ENCODE results near the gene NREP. TPM values are rescaled to one million over a fixed set of nuclear protein-coding genes. Genes with fewer than 3 reads are reported as not detected.
A peak's percentile ranks its signal among the peaks of the same experiment; 100 is the strongest.

The NREP gene
- total and polyA plus RNA-seq, 2 donors (not counting 1 experiment from before 2014, with no cell fraction given): 56.8 to 364 TPM

GRCh38 chr5:111781200-111781599, 24.2 kb upstream of the NREP start:
- H3K9ac ChIP-seq (ENCODE audit: insufficient read depth, low read length): no peak overlapping the region
- DNase-seq (ENCODE audit: low read depth in 2 of 2): peak; percentile 80 to 81
- H3K27ac ChIP-seq (ENCODE audit: insufficient read depth, low read length): no peak overlapping the region
- no peaks in the 10 kb centered on the region for H3K36me3 ChIP-seq (ENCODE audit: control insufficient read depth, insufficient read depth, low read length)
- H3K27me3 ChIP-seq (ENCODE audit: control insufficient read depth, insufficient read depth, low read length): no peaks in the 10 kb centered on the region
- H4K20me1 ChIP-seq (ENCODE audit: control insufficient read depth, extremely low read depth, insufficient read depth, low read length): no peaks in the 10 kb centered on the region
- H3K4me2 ChIP-seq (ENCODE audit: extremely low read depth, insufficient read depth, low read length): no peak overlapping the region
- no peak for TF ChIP-seq CTCF (conservative IDR thresholded peaks at IDR 0.05 in 1 of 2, IDR thresholded peaks at IDR 0.05 in 1 of 2; ENCODE audit: low read depth in 1 of 2, low read length in 2 of 2)
- TF ChIP-seq EZH2 (IDR thresholded peaks at IDR 0.05; ENCODE audit: low read length, missing control alignments): no peak
- H3K4me3 ChIP-seq (replicated peaks in 1 of 4; ENCODE audit: control extremely low read depth in 1 of 4, insufficient read depth in 1 of 4, low read depth in 3 of 4, low read length in 4 of 4): no peak overlapping the region
- H3K9me3 ChIP-seq (ENCODE audit: control insufficient read depth, insufficient read depth, low read depth, low read length): no peaks in the 10 kb centered on the region
- H3K79me2 ChIP-seq (ENCODE audit: control insufficient read depth, insufficient read depth, low read length): no peaks in the 10 kb centered on the region
- peak overlapping the region; percentile 24 for H2AFZ ChIP-seq (ENCODE audit: low read length)
- no peaks in the 10 kb centered on the region for H3K4me1 ChIP-seq (ENCODE audit: control insufficient read depth, extremely low read depth, insufficient read depth, low read length)

- TF ChIP-seq EZH2 (IDR thresholded peaks at IDR 0.05; ENCODE audit: low read length, missing control alignments): no peak
- TF ChIP-seq CTCF (conservative IDR thresholded peaks at IDR 0.05 in 1 of 2, IDR thresholded peaks at IDR 0.05 in 1 of 2; ENCODE audit: low read depth in 1 of 2, low read length in 2 of 2): no peak
- Histone ChIP-seq H2AFZ (ENCODE audit: low read length) (no peak overlapping the region), H3K9ac (ENCODE audit: insufficient read depth, low read length) (no peak overlapping the region), H4K20me1 (ENCODE audit: control insufficient read depth, extremely low read depth, insufficient read depth, low read length) (no peaks in the 10 kb centered on the region), H3K27me3 (ENCODE audit: control insufficient read depth, insufficient read depth, low read length) (no peaks in the 10 kb centered on the region), H3K79me2 (ENCODE audit: control insufficient read depth, insufficient read depth, low read length) (no peaks in the 10 kb centered on the region), H3K27ac (ENCODE audit: insufficient read depth, low read length) (no peak overlapping the region), H3K9me3 (ENCODE audit: control insufficient read depth, insufficient read depth, low read depth, low read length) (no peaks in the 10 kb centered on the region), H3K36me3 (ENCODE audit: control insufficient read depth, insufficient read depth, low read length) (no peaks in the 10 kb centered on the region), H3K4me2 (ENCODE audit: extremely low read depth, insufficient read depth, low read length) (no peak overlapping the region), H3K4me3 (replicated peaks in 1 of 4; ENCODE audit: control extremely low read depth in 1 of 4, insufficient read depth in 1 of 4, low read depth in 3 of 4, low read length in 4 of 4) (no peak overlapping the region), H3K4me1 (ENCODE audit: control insufficient read depth, extremely low read depth, insufficient read depth, low read length) (no peaks in the 10 kb centered on the region)
- DNase-seq (ENCODE audit: low read depth in 2 of 2): peak; percentile 33 to 68
These were observed 22.9 kb upstream of the NREP start for GRCh38 chr5:111779922-111780292.

- no peaks in the 10 kb centered on the region for H3K9me3 ChIP-seq (ENCODE audit: control insufficient read depth, insufficient read depth, low read depth, low read length)
- H3K79me2 ChIP-seq (ENCODE audit: control insufficient read depth, insufficient read depth, low read length): no peaks in the 10 kb centered on the region
- TF ChIP-seq EZH2 (IDR thresholded peaks at IDR 0.05; ENCODE audit: low read length, missing control alignments): no peak
- no peak for TF ChIP-seq CTCF (conservative IDR thresholded peaks at IDR 0.05 in 1 of 2, IDR thresholded peaks at IDR 0.05 in 1 of 2; ENCODE audit: low read depth in 1 of 2, low read length in 2 of 2)
- H3K4me1 ChIP-seq (ENCODE audit: control insufficient read depth, extremely low read depth, insufficient read depth, low read length): no peaks in the 10 kb centered on the region
- no peak overlapping the region for H3K4me3 ChIP-seq (replicated peaks in 1 of 4; ENCODE audit: control extremely low read depth in 1 of 4, insufficient read depth in 1 of 4, low read depth in 3 of 4, low read length in 4 of 4)
- no peak overlapping the region for H2AFZ ChIP-seq (ENCODE audit: low read length)
- H3K27me3 ChIP-seq (ENCODE audit: control insufficient read depth, insufficient read depth, low read length): no peaks in the 10 kb centered on the region
- no peak overlapping the region for H3K9ac ChIP-seq (ENCODE audit: insufficient read depth, low read length)
- no peak overlapping the region for H3K4me2 ChIP-seq (ENCODE audit: extremely low read depth, insufficient read depth, low read length)
- H4K20me1 ChIP-seq (ENCODE audit: control insufficient read depth, extremely low read depth, insufficient read depth, low read length): no peaks in the 10 kb centered on the region
- no peak overlapping the region for H3K27ac ChIP-seq (ENCODE audit: insufficient read depth, low read length)
- DNase-seq (ENCODE audit: low read depth in 2 of 2): no peak
- no peaks in the 10 kb centered on the region for H3K36me3 ChIP-seq (ENCODE audit: control insufficient read depth, insufficient read depth, low read length)
These were observed 22.4 kb upstream of the NREP start for GRCh38 chr5:111779260-111779921.
